Skeletal muscle satellite cell (primary cell): ENCODE data around the gene MDFIC.

Experiments
- H3K27me3 ChIP-seq: 2 replicates; pipeline ENCODE4 v1.7.0; 2013; ENCODE audit warnings: low read length; ENCODE audit not compliant: control insufficient read depth, insufficient read depth
- H3K36me3 ChIP-seq: 2 replicates; pipeline ENCODE4 v1.7.0; 2013; ENCODE audit warnings: mild to moderate bottlenecking, control low read depth, low read length; ENCODE audit not compliant: insufficient read depth
- H3K4me1 ChIP-seq: 2 replicates; pipeline ENCODE4 v1.7.0; 2013; ENCODE audit warnings: low read length; ENCODE audit not compliant: control insufficient read depth, insufficient read depth
- H3K4me2 ChIP-seq: 2 replicates; pipeline ENCODE4 v1.7.0; 2013; ENCODE audit warnings: mild to moderate bottlenecking, low read length
- H3K4me3 ChIP-seq: 2 replicates; pipeline ENCODE4 v1.7.0; 2013; ENCODE audit warnings: low read length
- H3K9ac ChIP-seq: 2 replicates; pipeline ENCODE4 v1.7.0; 2013; ENCODE audit warnings: mild to moderate bottlenecking, low read depth, low read length, moderate library complexity
- H3K9me3 ChIP-seq: replicated peaks from 2 replicates; pipeline ENCODE4 v1.7.0; 2013; ENCODE audit warnings: mild to moderate bottlenecking, control low read depth, low read length

The MDFIC gene

GRCh38 chr7:114957444-114957843 is 35.5 kb downstream of the MDFIC start:
- peaks cover 7% of the 10 kb centered on the region for H3K4me1 ChIP-seq
- H3K9me3 ChIP-seq, result no peaks in the 10 kb centered on the region
- peaks cover 3% of the 10 kb centered on the region for H3K36me3 ChIP-seq
- H3K4me2 ChIP-seq, result no peak overlapping the region
- H3K27me3 ChIP-seq, result no peaks in the 10 kb centered on the region
- no peak overlapping the region for H3K4me3 ChIP-seq
- no peak overlapping the region for H3K9ac ChIP-seq

GRCh38 chr7:114959931-114960330 is 38.0 kb downstream of the MDFIC start:
- H3K27me3 ChIP-seq, result no peaks in the 10 kb centered on the region
- no peak overlapping the region for H3K4me3 ChIP-seq
- no peaks in the 10 kb centered on the region for H3K9me3 ChIP-seq
- H3K4me1 ChIP-seq, result peaks cover 7% of the 10 kb centered on the region
- peak overlapping the region; percentile 34 for H3K4me2 ChIP-seq
- H3K9ac ChIP-seq, result no peak overlapping the region
- peaks cover 3% of the 10 kb centered on the region for H3K36me3 ChIP-seq

GRCh38 chr7:114962441-114962840 is 40.5 kb downstream of the MDFIC start:
- Histone ChIP-seq H3K9ac (no peak overlapping the region), H3K4me3 (no peak overlapping the region), H3K4me2 (no peak overlapping the region), H3K27me3 (no peaks in the 10 kb centered on the region), H3K4me1 (peaks cover 7% of the 10 kb centered on the region), H3K9me3 (no peaks in the 10 kb centered on the region), H3K36me3 (peaks cover 3% of the 10 kb centered on the region)

GRCh38 chr7:114966156-114966555 is 44.3 kb downstream of the MDFIC start:
- H3K4me1 ChIP-seq, result no peaks in the 10 kb centered on the region
- H3K36me3 ChIP-seq, result peaks cover 2% of the 10 kb centered on the region
- H3K4me2 ChIP-seq, result no peak overlapping the region
- no peak overlapping the region for H3K9ac ChIP-seq
- H3K27me3 ChIP-seq, result no peaks in the 10 kb centered on the region
- H3K9me3 ChIP-seq, result no peaks in the 10 kb centered on the region
- H3K4me3 ChIP-seq, result no peak overlapping the region

- Histone ChIP-seq H3K36me3 (no peaks in the 10 kb centered on the region), H3K4me2 (no peak overlapping the region), H3K27me3 (no peaks in the 10 kb centered on the region), H3K4me3 (no peak overlapping the region), H3K9me3 (no peaks in the 10 kb centered on the region), H3K4me1 (peaks cover 12% of the 10 kb centered on the region), H3K9ac (no peak overlapping the region)
These were observed 47.2 kb downstream of the MDFIC start for GRCh38 chr7:114969096-114969495.

- Histone ChIP-seq H3K4me3 (no peak overlapping the region), H3K27me3 (no peaks in the 10 kb centered on the region), H3K4me1 (peaks cover 12% of the 10 kb centered on the region), H3K4me2 (no peak overlapping the region), H3K36me3 (no peaks in the 10 kb centered on the region), H3K9me3 (no peaks in the 10 kb centered on the region), H3K9ac (no peak overlapping the region)
These were observed 48.4 kb downstream of the MDFIC start for GRCh38 chr7:114970308-114970707.

GRCh38 chr7:114970732-114971131 is 48.8 kb downstream of the MDFIC start:
- Histone ChIP-seq H3K9me3 (no peaks in the 10 kb centered on the region), H3K4me1 (peaks cover 12% of the 10 kb centered on the region), H3K36me3 (no peaks in the 10 kb centered on the region), H3K4me3 (no peak overlapping the region), H3K4me2 (no peak overlapping the region), H3K9ac (no peak overlapping the region), H3K27me3 (no peaks in the 10 kb centered on the region)

- peaks cover 19% of the 10 kb centered on the region for H3K4me1 ChIP-seq
- no peaks in the 10 kb centered on the region for H3K36me3 ChIP-seq
- no peaks in the 10 kb centered on the region for H3K27me3 ChIP-seq
- H3K9me3 ChIP-seq, result no peaks in the 10 kb centered on the region
- no peak overlapping the region for H3K4me3 ChIP-seq
- H3K4me2 ChIP-seq, result no peak overlapping the region
- H3K9ac ChIP-seq, result no peak overlapping the region
These were observed 50.7 kb downstream of the MDFIC start for GRCh38 chr7:114972567-114972966.

- no peaks in the 10 kb centered on the region for H3K27me3 ChIP-seq
- peaks cover 19% of the 10 kb centered on the region for H3K4me1 ChIP-seq
- no peak overlapping the region for H3K9ac ChIP-seq
- H3K36me3 ChIP-seq, result no peaks in the 10 kb centered on the region
- H3K4me2 ChIP-seq, result peak overlapping the region; percentile 42
- H3K4me3 ChIP-seq, result no peak overlapping the region
- H3K9me3 ChIP-seq, result no peaks in the 10 kb centered on the region
These were observed 51.3 kb downstream of the MDFIC start for GRCh38 chr7:114973147-114973546.

- no peak overlapping the region for H3K9ac ChIP-seq
- H3K4me3 ChIP-seq, result no peak overlapping the region
- H3K9me3 ChIP-seq, result no peaks in the 10 kb centered on the region
- H3K36me3 ChIP-seq, result peaks cover 5% of the 10 kb centered on the region
- peaks cover 29% of the 10 kb centered on the region for H3K4me1 ChIP-seq
- no peaks in the 10 kb centered on the region for H3K27me3 ChIP-seq
- H3K4me2 ChIP-seq, result no peak overlapping the region
These were observed 53.5 kb downstream of the MDFIC start for GRCh38 chr7:114975401-114975800.

- H3K4me1 ChIP-seq, result peaks cover 29% of the 10 kb centered on the region
- no peaks in the 10 kb centered on the region for H3K27me3 ChIP-seq
These were observed 54.8 kb downstream of the MDFIC start for GRCh38 chr7:114976666-114977065.

GRCh38 chr7:114977277-114977676 is 55.4 kb downstream of the MDFIC start:
- peaks cover 29% of the 10 kb centered on the region for H3K4me1 ChIP-seq
- no peaks in the 10 kb centered on the region for H3K9me3 ChIP-seq
- H3K4me2 ChIP-seq, result no peak overlapping the region
- H3K36me3 ChIP-seq, result peaks cover 7% of the 10 kb centered on the region
- no peak overlapping the region for H3K9ac ChIP-seq
- H3K27me3 ChIP-seq, result no peaks in the 10 kb centered on the region
- H3K4me3 ChIP-seq, result no peak overlapping the region

More at GRCh38 chr7:114976666-114977065, 54.8 kb downstream of the MDFIC start:
- peaks cover 7% of the 10 kb centered on the region for H3K36me3 ChIP-seq
- H3K4me3 ChIP-seq, result no peak overlapping the region
- no peak overlapping the region for H3K4me2 ChIP-seq
- H3K9ac ChIP-seq, result no peak overlapping the region
- H3K9me3 ChIP-seq, result no peaks in the 10 kb centered on the region
